H1 (cell line): ENCODE data around the gene LAMP1. TPM values are rescaled to one million over a fixed set of nuclear protein-coding genes. Genes with fewer than 3 reads are reported as not detected.

Source experiments
- CHD7 ChIP-seq: fragments of 300-600 bp; sonication (generic); IDR thresholded peaks from 2 replicates; pipeline ENCODE4 v1.7.1; 2012; ENCODE audit warnings: low read length, moderate library complexity, mild to moderate bottlenecking, inconsistent platforms; ENCODE audit not compliant: insufficient replicate concordance
- GABPA ChIP-seq: IDR thresholded peaks from 2 replicates; pipeline ENCODE4 v1.6.1; 2011; ENCODE audit warnings: mild to moderate bottlenecking, low read length, moderate library complexity, borderline replicate concordance; ENCODE audit not compliant: insufficient read depth
- JUND ChIP-seq: IDR thresholded peaks from 2 replicates; pipeline ENCODE4 v1.6.1; 2011; ENCODE audit warnings: mild to moderate bottlenecking, improper control_type of control experiment, low read length
- NANOG ChIP-seq: IDR thresholded peaks from 2 replicates; pipeline ENCODE4 v1.6.1; 2011; ENCODE audit warnings: low read length, low read depth, mild to moderate bottlenecking, inconsistent platforms; ENCODE audit not compliant: insufficient read depth, poor library complexity, severe bottlenecking
- SP4 ChIP-seq: IDR thresholded peaks from 2 replicates; pipeline ENCODE4 v1.6.1; 2012; ENCODE audit warnings: low read length, inconsistent platforms
- polyA plus RNA-seq, 7 experiments: library from polyadenylated mRNA; depleted of rRNA in 3 of 7; stranded (reverse) in 5 of 7; unstranded in 2 of 7; fragments of >200 nt in 5 of 7; fragments of 200-250 nt in 2 of 7; gene quantifications; 1 replicate in 5 of 7; 2 replicates in 1 of 7; 4 replicates in 1 of 7; pipeline versions ENCODE4 v1.2.1 to v1.2.3, GENCODE V29; 2011 to 2013; ENCODE audit warnings: missing spikeins in 2 of 7, mixed read lengths in 2 of 7
- total RNA-seq: library from RNA; stranded (reverse); fragmentation: NEBNext Ultra II Directional; extraction: Animal tissue kit (Norgen Biotek cat#: 25700); gene quantifications from 2 replicates; pipeline ENCODE4 v1.2.1, GENCODE V29; 2021

The LAMP1 gene
- total and polyA plus RNA-seq, 2 of the 8 experiments (the other 6 are each of a cell fraction or from before 2014, with no cell fraction given) = 97.6 to 140 TPM

- no peak for TF ChIP-seq CHD7
- no peak for TF ChIP-seq JUND
- TF ChIP-seq GABPA = no peak
- no peak for TF ChIP-seq SP4
- no peak for TF ChIP-seq NANOG
These were observed 70.1 kb downstream of the LAMP1 start (continued) for GRCh38 chr13:113367020-113367560.
